ENCODE data around the gene GDF15.
"Not testable (repeated sequence)": the region's sequence is repeated elsewhere in the genome, so short reads cannot be mapped to it uniquely, and the experiment has no call there.

GDF15 gene

GRCh38 chr19:18385675-18386542 lies at the start of gene GDF15:
Gene GDF15, plus strand, starts transcription at chr19:18386158. Its CDS starts 32 bp downstream, at chr19:18386190.
- H3K27me3 ChIP-seq (ENCODE audit: control insufficient read depth, insufficient read depth, low read length) = peaks cover 5% of the 10 kb centered on the region
- peak within 1 kb of the TSS; percentile 55 for H3K4me3 ChIP-seq (ENCODE audit: low read length)
- no peak within 1 kb of the TSS for H3K27ac ChIP-seq (ENCODE audit: low read depth, low read length)
- no peaks in the 10 kb centered on the region for H3K4me1 ChIP-seq (ENCODE audit: control insufficient read depth, insufficient read depth, low read length)
- H3K9ac ChIP-seq (ENCODE audit: low read length) = no peak within 1 kb of the TSS
- H3K36me3 ChIP-seq (ENCODE audit: control insufficient read depth, insufficient read depth, low read length) = no peaks in the 10 kb centered on the region

GRCh38 chr19:18338541-18338940 lies 47.4 kb upstream of the GDF15 start:
- Histone ChIP-seq H3K4me3 (ENCODE audit: low read length) (no peak overlapping the region), H3K27ac (ENCODE audit: low read depth, low read length) (no peak overlapping the region), H3K9ac (ENCODE audit: low read length) (no peak overlapping the region), H3K36me3 (ENCODE audit: control insufficient read depth, insufficient read depth, low read length) (no peaks in the 10 kb centered on the region), H3K27me3 (ENCODE audit: control insufficient read depth, insufficient read depth, low read length) (no peaks in the 10 kb centered on the region), H3K4me1 (ENCODE audit: control insufficient read depth, insufficient read depth, low read length) (no peaks in the 10 kb centered on the region)

GRCh38 chr19:18339723-18340122 lies 46.2 kb upstream of the GDF15 start:
- Histone ChIP-seq H3K27me3 (ENCODE audit: control insufficient read depth, insufficient read depth, low read length) (no peaks in the 10 kb centered on the region), H3K36me3 (ENCODE audit: control insufficient read depth, insufficient read depth, low read length) (peaks cover 1% of the 10 kb centered on the region), H3K9ac (ENCODE audit: low read length) (no peak overlapping the region), H3K27ac (ENCODE audit: low read depth, low read length) (no peak overlapping the region), H3K4me3 (ENCODE audit: low read length) (peak overlapping the region; percentile 78), H3K4me1 (ENCODE audit: control insufficient read depth, insufficient read depth, low read length) (no peaks in the 10 kb centered on the region)

- peak within 1 kb of the TSS; percentile 90 for H3K9ac ChIP-seq (ENCODE audit: low read length)
- peak within 1 kb of the TSS; percentile 80 for H3K27ac ChIP-seq (ENCODE audit: low read depth, low read length)
- no peaks in the 10 kb centered on the region for H3K27me3 ChIP-seq (ENCODE audit: control insufficient read depth, insufficient read depth, low read length)
- H3K4me1 ChIP-seq (ENCODE audit: control insufficient read depth, insufficient read depth, low read length) = no peaks in the 10 kb centered on the region
- H3K4me3 ChIP-seq (ENCODE audit: low read length) = peak within 1 kb of the TSS; percentile 78
- H3K36me3 ChIP-seq (ENCODE audit: control insufficient read depth, insufficient read depth, low read length) = peaks cover 3% of the 10 kb centered on the region
These were observed 45.6 kb upstream of the GDF15 start, which contains the start of gene PGPEP1 for GRCh38 chr19:18340190-18340989. Gene PGPEP1, plus strand, starts transcription at chr19:18340598. Its CDS starts 84 bp downstream, at chr19:18340682.

GRCh38 chr19:18340990-18341868 lies 44.7 kb upstream of the GDF15 start:
- H3K4me1 ChIP-seq (ENCODE audit: control insufficient read depth, insufficient read depth, low read length) = no peaks in the 10 kb centered on the region
- H3K27me3 ChIP-seq (ENCODE audit: control insufficient read depth, insufficient read depth, low read length) = no peaks in the 10 kb centered on the region
- peak overlapping the region; percentile 90 for H3K9ac ChIP-seq (ENCODE audit: low read length)
- H3K27ac ChIP-seq (ENCODE audit: low read depth, low read length) = peak overlapping the region; percentile 80
- H3K36me3 ChIP-seq (ENCODE audit: control insufficient read depth, insufficient read depth, low read length) = peaks cover 5% of the 10 kb centered on the region
- peak overlapping the region; percentile 78 for H3K4me3 ChIP-seq (ENCODE audit: low read length)

DNA sequence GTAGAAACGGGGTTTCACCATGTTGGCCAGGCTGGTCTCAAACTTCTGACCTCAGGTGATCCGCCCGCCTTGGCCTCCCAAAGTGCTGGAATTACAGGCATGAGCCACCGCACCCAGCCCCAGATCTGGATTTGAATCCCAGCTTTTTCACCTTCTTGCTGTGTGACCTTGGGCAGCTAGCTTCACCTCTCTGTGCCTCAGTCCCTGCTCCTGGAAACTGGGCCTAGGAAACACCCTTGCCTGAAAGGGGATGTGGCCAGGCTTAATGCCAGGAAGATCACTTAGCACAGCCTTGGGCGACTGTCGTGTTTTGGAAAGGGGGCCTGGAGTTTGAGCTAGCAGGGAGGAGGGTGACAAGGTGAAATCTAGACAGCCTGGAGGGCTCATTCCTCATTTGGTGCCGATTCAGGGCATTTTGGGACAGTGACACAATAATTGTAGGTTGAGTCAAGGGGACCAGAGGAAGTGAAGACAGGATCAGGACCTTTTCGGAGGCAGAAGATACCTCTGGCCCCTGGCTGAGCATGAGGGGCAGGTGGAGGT lies 43.8 kb upstream of the GDF15 start:
- Histone ChIP-seq H3K36me3 (ENCODE audit: control insufficient read depth, insufficient read depth, low read length) (peaks cover 5% of the 10 kb centered on the region), H3K9ac (ENCODE audit: low read length) (no peak overlapping the region), H3K27ac (ENCODE audit: low read depth, low read length) (no peak overlapping the region), H3K4me1 (ENCODE audit: control insufficient read depth, insufficient read depth, low read length) (no peaks in the 10 kb centered on the region), H3K4me3 (ENCODE audit: low read length) (no peak overlapping the region), H3K27me3 (ENCODE audit: control insufficient read depth, insufficient read depth, low read length) (no peaks in the 10 kb centered on the region)

- H3K9ac ChIP-seq (ENCODE audit: low read length) = no peak overlapping the region
- no peak overlapping the region for H3K27ac ChIP-seq (ENCODE audit: low read depth, low read length)
- H3K36me3 ChIP-seq (ENCODE audit: control insufficient read depth, insufficient read depth, low read length) = peaks cover 5% of the 10 kb centered on the region
- H3K4me1 ChIP-seq (ENCODE audit: control insufficient read depth, insufficient read depth, low read length) = no peaks in the 10 kb centered on the region
- H3K27me3 ChIP-seq (ENCODE audit: control insufficient read depth, insufficient read depth, low read length) = no peaks in the 10 kb centered on the region
- no peak overlapping the region for H3K4me3 ChIP-seq (ENCODE audit: low read length)
These were observed 41.4 kb upstream of the GDF15 start for GRCh38 chr19:18344582-18344950.

GRCh38 chr19:18345296-18345695 lies 40.7 kb upstream of the GDF15 start:
- Histone ChIP-seq H3K4me3 (ENCODE audit: low read length) (no peak overlapping the region), H3K27ac (ENCODE audit: low read depth, low read length) (no peak overlapping the region), H3K9ac (ENCODE audit: low read length) (no peak overlapping the region)

GRCh38 chr19:18346091-18346490 lies 39.9 kb upstream of the GDF15 start:
- H3K9ac ChIP-seq (ENCODE audit: low read length) = no peak overlapping the region
- no peaks in the 10 kb centered on the region for H3K27me3 ChIP-seq (ENCODE audit: control insufficient read depth, insufficient read depth, low read length)
- no peaks in the 10 kb centered on the region for H3K4me1 ChIP-seq (ENCODE audit: control insufficient read depth, insufficient read depth, low read length)
- no peak overlapping the region for H3K4me3 ChIP-seq (ENCODE audit: low read length)
- no peak overlapping the region for H3K27ac ChIP-seq (ENCODE audit: low read depth, low read length)
- peaks cover 5% of the 10 kb centered on the region for H3K36me3 ChIP-seq (ENCODE audit: control insufficient read depth, insufficient read depth, low read length)

More at GRCh38 chr19:18345296-18345695, 40.7 kb upstream of the GDF15 start:
- Histone ChIP-seq H3K4me1 (ENCODE audit: control insufficient read depth, insufficient read depth, low read length) (no peaks in the 10 kb centered on the region), H3K36me3 (ENCODE audit: control insufficient read depth, insufficient read depth, low read length) (peaks cover 5% of the 10 kb centered on the region), H3K27me3 (ENCODE audit: control insufficient read depth, insufficient read depth, low read length) (no peaks in the 10 kb centered on the region)

- peaks cover 5% of the 10 kb centered on the region for H3K36me3 ChIP-seq (ENCODE audit: control insufficient read depth, insufficient read depth, low read length)
- no peaks in the 10 kb centered on the region for H3K4me1 ChIP-seq (ENCODE audit: control insufficient read depth, insufficient read depth, low read length)
- no peak overlapping the region for H3K4me3 ChIP-seq (ENCODE audit: low read length)
- H3K27ac ChIP-seq (ENCODE audit: low read depth, low read length) = no peak overlapping the region
- H3K27me3 ChIP-seq (ENCODE audit: control insufficient read depth, insufficient read depth, low read length) = no peaks in the 10 kb centered on the region
- no peak overlapping the region for H3K9ac ChIP-seq (ENCODE audit: low read length)
These were observed 37.8 kb upstream of the GDF15 start for GRCh38 chr19:18348171-18348570.

DNA sequence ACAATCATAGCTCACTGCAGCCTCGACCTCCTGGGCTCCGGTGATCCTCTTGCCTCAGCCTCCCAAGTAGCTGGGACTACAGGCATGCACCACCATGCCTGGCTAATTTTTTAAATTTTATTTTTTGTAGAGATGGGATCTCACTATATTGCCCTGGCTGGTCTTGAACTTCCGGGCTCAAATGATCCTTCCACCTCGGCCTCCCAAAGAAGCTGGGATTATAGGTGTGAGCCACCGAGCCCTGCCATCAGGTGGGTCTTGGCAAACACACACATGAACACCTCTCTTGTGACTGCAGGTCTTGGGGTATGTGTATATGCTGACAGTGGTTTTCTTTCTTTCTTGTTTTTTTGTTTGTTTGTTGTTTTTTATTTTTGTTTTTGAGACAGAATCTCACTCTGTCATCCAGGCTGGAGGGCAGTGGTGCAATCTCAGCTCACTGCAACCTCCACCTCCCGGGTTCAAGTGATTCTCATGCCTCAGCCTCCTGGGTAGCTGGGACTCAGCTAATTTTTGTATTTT lies 37.1 kb upstream of the GDF15 start:
- not testable (repeated sequence) for H3K4me1 ChIP-seq (ENCODE audit: control insufficient read depth, insufficient read depth, low read length); H3K4me3 ChIP-seq (ENCODE audit: low read length); H3K27me3 ChIP-seq (ENCODE audit: control insufficient read depth, insufficient read depth, low read length); H3K9ac ChIP-seq (ENCODE audit: low read length); H3K27ac ChIP-seq (ENCODE audit: low read depth, low read length); H3K36me3 ChIP-seq (ENCODE audit: control insufficient read depth, insufficient read depth, low read length)

All from rectal smooth muscle tissue (tissue), 1 donor.